Stomach (tissue), 9 donors: ENCODE results near the gene PARP3. TPM values are rescaled to one million over a fixed set of nuclear protein-coding genes. Genes with fewer than 3 reads are reported as not detected.

Experiments
- DNase-seq, 2 donors: peaks; one replicate each; pipeline versions ENCODE4 v3.0.0 to v3.0.0-alpha.2; 2013 to 2019
- H3K27ac ChIP-seq, 5 donors: fragments of 200-600 bp in 4 of 5; sonication (generic) in 4 of 5; one replicate each; pipeline ENCODE4 v1.5.1; 2013 to 2019; ENCODE audit warnings: mild to moderate bottlenecking in 1 of 5, moderate library complexity in 1 of 5
- H3K27me3 ChIP-seq, 3 donors: fragments of 200-600 bp; sonication (generic); one replicate each; pipeline ENCODE4 v1.5.1; 2017 to 2019; ENCODE audit warnings: mixed run types in 1 of 3
- H3K36me3 ChIP-seq, 4 donors: fragments of 200-600 bp; sonication (generic); 1 replicate in 3 of 4; 2 replicates in 1 of 4; pipeline ENCODE4 v1.5.1; 2016 to 2019
- H3K4me1 ChIP-seq, 4 donors: fragments of 200-600 bp; sonication (generic); one replicate each; pipeline ENCODE4 v1.5.1; 2016 to 2019
- H3K4me3 ChIP-seq, 4 donors: fragments of 200-600 bp; sonication (generic) in 3 of 4; one replicate each; pipeline ENCODE4 v1.5.1; 2016 to 2019; ENCODE audit warnings: mild to moderate bottlenecking in 1 of 4
- H3K9me3 ChIP-seq, 4 donors: fragments of 200-600 bp; sonication (generic); one replicate each; pipeline ENCODE4 v1.5.1; 2016 to 2019
- CTCF ChIP-seq, 7 experiments: fragments of 450-650 bp in 4 of 7; fragments of 200-600 bp in 3 of 7; sonication (generic) in 3 of 7; IDR thresholded peaks; one replicate each; pipeline ENCODE4 v1.5.1; 2016 to 2019; ENCODE audit warnings: antibody characterized with exemption in 7 of 7, control low read depth in 2 of 7, mild to moderate bottlenecking in 1 of 7
- EP300 ChIP-seq: sonication (generic); formaldehyde crosslinking; IDR thresholded peaks from one replicate; pipeline ENCODE4 v1.6.1; 2017; ENCODE audit warnings: antibody characterized with exemption
- POLR2A ChIP-seq, 4 donors: fragments of 450-650 bp; IDR thresholded peaks; one replicate each; pipeline ENCODE4 v1.6.1; 2016; ENCODE audit warnings: antibody characterized with exemption in 4 of 4, control low read depth in 2 of 4, mild to moderate bottlenecking in 1 of 4, moderate library complexity in 1 of 4
- POLR2AphosphoS5 ChIP-seq, 3 donors: sonication (generic); formaldehyde crosslinking; IDR thresholded peaks; one replicate each; pipeline ENCODE4 v1.6.1; 2016; ENCODE audit warnings: antibody characterized with exemption in 3 of 3
- WGBS, 5 donors: extraction: QIAGEN DNeasy Blood & Tissue Kit in 3 of 5; methylation state at CpG; one replicate each; pipeline versions ENCODE4 v1.1.5 to v1.1.7; 2013 to 2018; 5-methylcytosine and 5-hydroxymethylcytosine counted together
- intact Hi-C: fragments of 100-400 bp; cut with DNase I; formaldehyde crosslinking; loops from one replicate; pipeline ENCODE4 v1.15.1; 2023; ENCODE audit warnings: low total_unique reads
- polyA plus RNA-seq, 3 donors: library from polyadenylated mRNA; stranded (reverse); fragments of 200-250 nt; gene quantifications; one replicate each; pipeline ENCODE4 v1.2.3, GENCODE V29; 2013
- total RNA-seq, 5 donors: library from RNA; depleted of rRNA; stranded (reverse); fragments of >200 nt; gene quantifications; one replicate each; pipeline versions ENCODE4 v1.1.0 to v1.2.3, GENCODE V29; 2014 to 2016
- donor health status: healthy with polysubstance abuse.
- donor health status: Bipolar disorder and iron deficiency.
- donor health status: healthy.

The PARP3 gene
- total and polyA plus RNA-seq, 8 donors: 10.6 to 39.7 (median 16.0) TPM

GRCh38 chr3:51908026-51908425, 34.1 kb upstream of the PARP3 start:
- TF ChIP-seq POLR2AphosphoS5 (IDR thresholded peaks at IDR 0.05) (no peak), EP300 (no peak), CTCF (IDR thresholded peaks at IDR 0.05) (no peak), POLR2A (IDR thresholded peaks at IDR 0.05) (no peak)
- WGBS, 5 donors: 72 to 82% (median 76%) methylated on average over 4 of the region's 4 CpGs
- DNase-seq: no peak
- Histone ChIP-seq H3K9me3 (peaks cover 0 to 40% (median 0%) of the 10 kb centered on the region in 4 donors), H3K4me1 (no peaks in the 10 kb centered on the region), H3K36me3 (no peaks in the 10 kb centered on the region), H3K4me3 (no peak overlapping the region), H3K27me3 (peaks cover 0 to 6% (median 0%) of the 10 kb centered on the region in 3 donors), H3K27ac (no peak overlapping the region)
- intact Hi-C loops: no loop called here

GRCh38 chr3:51916418-51916817, 25.7 kb upstream of the PARP3 start:
- Histone ChIP-seq H3K36me3 (no peaks in the 10 kb centered on the region), H3K27ac (no peak overlapping the region), H3K27me3 (peaks cover 0 to 6% (median 0%) of the 10 kb centered on the region in 3 donors), H3K9me3 (no peaks in the 10 kb centered on the region), H3K4me1 (no peaks in the 10 kb centered on the region), H3K4me3 (no peak overlapping the region)
- TF ChIP-seq EP300 (no peak), POLR2AphosphoS5 (IDR thresholded peaks at IDR 0.05) (no peak), CTCF (IDR thresholded peaks at IDR 0.05) (no peak), POLR2A (IDR thresholded peaks at IDR 0.05) (no peak)
- WGBS, 5 donors: 53 to 61% (median 54%) methylated on average over 5 of the region's 5 CpGs
- intact Hi-C loops: no loop called here
- no peak for DNase-seq

GRCh38 chr3:51921081-51921578, 21.0 kb upstream of the PARP3 start:
- TF ChIP-seq POLR2A (IDR thresholded peaks at IDR 0.05): no peak
- TF ChIP-seq EP300: no peak
- no peak for TF ChIP-seq POLR2AphosphoS5 (IDR thresholded peaks at IDR 0.05)
- TF ChIP-seq CTCF (IDR thresholded peaks at IDR 0.05): no peak
- no peaks in the 10 kb centered on the region for H3K4me1 ChIP-seq

GRCh38 chr3:51927061-51927977, 14.8 kb upstream of the PARP3 start:
- 86 to 93% (median 89%) methylated on average over 5 of the region's 5 CpGs for WGBS, 5 donors
- TF ChIP-seq CTCF (IDR thresholded peaks at IDR 0.05): no peak
- TF ChIP-seq POLR2AphosphoS5 (IDR thresholded peaks at IDR 0.05): no peak
- no peak for TF ChIP-seq EP300
- TF ChIP-seq POLR2A (IDR thresholded peaks at IDR 0.05): no peak

More at GRCh38 chr3:51921081-51921578, 21.0 kb upstream of the PARP3 start:
- Histone ChIP-seq H3K4me3 (no peak overlapping the region), H3K9me3 (no peaks in the 10 kb centered on the region), H3K27ac (no peak overlapping the region), H3K27me3 (peaks cover 0 to 6% (median 0%) of the 10 kb centered on the region in 3 donors), H3K36me3 (no peaks in the 10 kb centered on the region)
- WGBS, 5 donors: 74 to 77% (median 75%) methylated on average over 11 of the region's 11 CpGs
- no peak for DNase-seq
- intact Hi-C loops: no loop called here

More at GRCh38 chr3:51927061-51927977, 14.8 kb upstream of the PARP3 start:
- DNase-seq: no peak
- no peaks in the 10 kb centered on the region for H3K9me3 ChIP-seq
- H3K36me3 ChIP-seq: peaks cover 0 to 18% (median 7%) of the 10 kb centered on the region in 4 donors
- no peaks in the 10 kb centered on the region for H3K4me1 ChIP-seq
- no peak overlapping the region for H3K4me3 ChIP-seq
- H3K27ac ChIP-seq: no peak overlapping the region
- H3K27me3 ChIP-seq: no peaks in the 10 kb centered on the region
- intact Hi-C loops: no loop called here
